Astrocyte of the spinal cord (primary cell): ENCODE measurements around the gene INAFM2.
A peak's percentile ranks its signal among the peaks of the same experiment; 100 is the strongest.

Experiments
- DNase-seq: peaks from one replicate; pipeline ENCODE4 v3.0.0; 2011; ENCODE audit warnings: low read depth, low spot score
- H3K4me3 ChIP-seq: 2 replicates; pipeline ENCODE4 v1.5.1; 2011; ENCODE audit warnings: low read depth, mild to moderate bottlenecking, low read length, moderate library complexity
- in situ Hi-C: cut with HindIII; loops from 2 replicates; pipeline ENCODE4 v1.10.0; 2017; ENCODE audit warnings: low sequenced_read_pairs
- TF ChIP-seq, protein P1 (sequence below): IDR thresholded peaks from 2 replicates; pipeline ENCODE4 v1.5.1; 2012; ENCODE audit warnings: low read depth, mild to moderate bottlenecking, low read length, inconsistent platforms

Gene INAFM2

DNA sequence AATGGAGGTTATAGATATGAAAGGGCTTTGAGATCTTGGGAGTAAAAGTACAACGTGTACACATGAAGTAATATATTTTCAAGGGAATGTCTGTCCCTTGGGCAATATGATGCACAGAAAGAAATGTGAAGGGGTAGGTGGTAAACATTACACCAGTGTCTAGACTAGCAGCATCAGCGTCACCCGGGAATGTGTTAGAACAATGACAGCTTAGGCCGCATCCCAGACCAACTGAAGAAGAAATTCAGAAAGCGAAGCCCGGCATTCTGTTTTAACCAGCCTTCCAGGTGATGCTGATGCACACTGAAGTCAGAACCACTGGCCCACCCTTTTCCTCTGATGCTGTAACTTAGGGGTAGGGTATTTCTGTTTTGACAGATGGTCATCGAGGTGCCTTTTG lies 6.3 kb downstream of the INAFM2 start:
- TF ChIP-seq, protein P1, sequence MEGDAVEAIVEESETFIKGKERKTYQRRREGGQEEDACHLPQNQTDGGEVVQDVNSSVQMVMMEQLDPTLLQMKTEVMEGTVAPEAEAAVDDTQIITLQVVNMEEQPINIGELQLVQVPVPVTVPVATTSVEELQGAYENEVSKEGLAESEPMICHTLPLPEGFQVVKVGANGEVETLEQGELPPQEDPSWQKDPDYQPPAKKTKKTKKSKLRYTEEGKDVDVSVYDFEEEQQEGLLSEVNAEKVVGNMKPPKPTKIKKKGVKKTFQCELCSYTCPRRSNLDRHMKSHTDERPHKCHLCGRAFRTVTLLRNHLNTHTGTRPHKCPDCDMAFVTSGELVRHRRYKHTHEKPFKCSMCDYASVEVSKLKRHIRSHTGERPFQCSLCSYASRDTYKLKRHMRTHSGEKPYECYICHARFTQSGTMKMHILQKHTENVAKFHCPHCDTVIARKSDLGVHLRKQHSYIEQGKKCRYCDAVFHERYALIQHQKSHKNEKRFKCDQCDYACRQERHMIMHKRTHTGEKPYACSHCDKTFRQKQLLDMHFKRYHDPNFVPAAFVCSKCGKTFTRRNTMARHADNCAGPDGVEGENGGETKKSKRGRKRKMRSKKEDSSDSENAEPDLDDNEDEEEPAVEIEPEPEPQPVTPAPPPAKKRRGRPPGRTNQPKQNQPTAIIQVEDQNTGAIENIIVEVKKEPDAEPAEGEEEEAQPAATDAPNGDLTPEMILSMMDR, result no peak

DNA sequence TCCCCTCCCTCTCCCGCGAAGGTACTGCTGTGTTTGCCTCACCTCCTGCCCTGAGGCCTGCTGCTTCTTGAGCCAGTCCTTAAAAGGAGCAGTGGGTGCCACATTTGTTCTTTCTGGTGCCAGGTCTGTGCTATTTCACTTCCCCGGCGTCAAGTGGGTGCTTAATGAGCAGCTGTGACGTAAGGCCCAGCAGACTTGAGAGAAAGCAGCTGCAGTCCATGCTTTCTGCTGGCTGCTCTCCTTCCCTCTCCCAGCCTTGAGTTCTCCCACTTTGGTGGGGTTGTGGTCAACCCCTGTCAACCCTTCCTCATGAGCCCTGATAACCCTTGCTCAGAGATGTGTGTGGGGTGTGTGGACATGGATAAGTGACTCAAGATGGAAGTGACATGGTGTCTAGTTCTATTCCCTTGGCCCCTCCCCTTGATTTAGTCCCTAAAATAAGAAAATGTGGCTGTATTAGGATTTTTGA lies 6.9 kb downstream of the INAFM2 start:
- DNase-seq, result no peak
- H3K4me3 ChIP-seq, result no peak overlapping the region
- in situ Hi-C loops, result no loop called here
- TF ChIP-seq, protein P1, result no peak

More for the DNA sequence above, 6.3 kb downstream of the INAFM2 start:
- no peak overlapping the region for H3K4me3 ChIP-seq
- no peak for DNase-seq
- in situ Hi-C loops, result no loop called here

DNA sequence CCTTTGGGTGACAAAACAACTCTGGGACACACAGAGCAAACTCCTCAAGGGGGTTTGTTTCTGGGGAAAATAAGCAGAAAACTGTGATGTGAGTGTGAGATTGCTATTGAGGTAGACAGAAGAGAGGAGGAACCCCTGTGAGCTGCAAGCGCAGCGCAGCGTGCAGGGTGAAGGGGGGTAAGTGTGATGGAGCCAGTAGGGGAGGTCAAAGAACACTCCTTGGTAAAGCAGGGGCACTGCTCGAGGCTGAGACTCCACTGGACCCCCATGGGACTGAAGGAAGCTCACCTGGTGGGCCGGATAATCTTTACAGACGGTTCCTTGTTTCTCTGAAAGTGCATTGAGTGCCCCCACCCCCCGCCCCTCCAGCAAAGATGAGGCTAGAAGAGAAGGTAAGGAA lies 7.5 kb downstream of the INAFM2 start:
- in situ Hi-C loops, result no loop called here
- no peak overlapping the region for H3K4me3 ChIP-seq
- DNase-seq, result no peak
- TF ChIP-seq, protein P1, result no peak

DNA sequence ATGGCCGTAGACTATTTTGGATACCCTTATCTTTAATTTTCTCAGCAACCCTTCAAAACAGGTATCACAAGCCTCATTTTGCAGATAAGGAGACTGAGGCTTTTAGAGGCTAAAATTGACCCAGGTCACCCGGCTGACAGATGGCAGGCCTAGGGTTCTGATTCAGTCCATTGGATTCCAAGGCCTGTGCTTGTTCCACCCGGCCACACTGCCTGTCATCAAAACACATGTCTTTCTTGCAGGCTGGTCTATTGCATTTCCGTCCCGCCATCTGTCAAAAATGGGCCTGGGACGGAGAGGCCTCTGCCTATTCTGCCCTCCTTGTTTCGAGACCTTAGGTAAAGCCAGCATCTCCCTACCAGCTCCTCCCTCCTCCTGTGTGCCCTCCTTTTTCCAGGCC lies 8.1 kb downstream of the INAFM2 start:
- no peak overlapping the region for H3K4me3 ChIP-seq
- no peak for DNase-seq
- TF ChIP-seq, protein P1, result no peak
- in situ Hi-C loops, result no loop called here

DNA sequence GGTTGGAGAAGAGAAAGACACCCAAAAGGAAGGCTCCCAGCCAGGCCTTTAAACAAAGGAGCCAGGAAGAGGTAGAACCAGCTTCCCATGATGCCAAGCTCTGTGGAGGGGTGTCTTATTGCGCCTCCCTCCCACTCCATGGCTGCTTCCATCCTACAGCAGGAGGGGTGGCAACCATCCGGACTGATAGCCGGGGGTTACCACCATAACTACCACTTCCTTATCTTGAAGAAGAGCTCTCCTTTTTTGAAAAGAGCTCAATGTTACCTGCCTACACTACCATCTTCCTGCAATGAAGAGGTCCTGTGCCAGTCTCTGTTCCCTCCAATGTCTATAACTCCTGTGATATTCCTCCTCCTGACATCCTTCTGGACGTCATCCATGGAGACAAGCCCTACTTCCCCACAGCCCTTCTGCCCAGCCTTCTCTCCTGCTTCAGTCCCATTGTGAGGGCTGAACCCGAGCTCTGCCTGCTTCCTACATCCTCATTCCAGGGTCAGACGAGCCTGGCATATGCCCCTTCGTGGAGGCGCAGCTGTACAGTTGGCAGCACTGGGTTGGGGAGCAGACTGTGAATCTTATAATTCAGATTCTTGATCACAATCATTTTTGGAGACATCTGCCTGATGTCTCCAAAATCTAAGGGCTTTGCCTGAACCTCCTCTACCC lies 8.8 kb downstream of the INAFM2 start:
- in situ Hi-C loops, result no loop called here
- no peak overlapping the region for H3K4me3 ChIP-seq
- TF ChIP-seq, protein P1, result no peak
- DNase-seq, result no peak

DNA sequence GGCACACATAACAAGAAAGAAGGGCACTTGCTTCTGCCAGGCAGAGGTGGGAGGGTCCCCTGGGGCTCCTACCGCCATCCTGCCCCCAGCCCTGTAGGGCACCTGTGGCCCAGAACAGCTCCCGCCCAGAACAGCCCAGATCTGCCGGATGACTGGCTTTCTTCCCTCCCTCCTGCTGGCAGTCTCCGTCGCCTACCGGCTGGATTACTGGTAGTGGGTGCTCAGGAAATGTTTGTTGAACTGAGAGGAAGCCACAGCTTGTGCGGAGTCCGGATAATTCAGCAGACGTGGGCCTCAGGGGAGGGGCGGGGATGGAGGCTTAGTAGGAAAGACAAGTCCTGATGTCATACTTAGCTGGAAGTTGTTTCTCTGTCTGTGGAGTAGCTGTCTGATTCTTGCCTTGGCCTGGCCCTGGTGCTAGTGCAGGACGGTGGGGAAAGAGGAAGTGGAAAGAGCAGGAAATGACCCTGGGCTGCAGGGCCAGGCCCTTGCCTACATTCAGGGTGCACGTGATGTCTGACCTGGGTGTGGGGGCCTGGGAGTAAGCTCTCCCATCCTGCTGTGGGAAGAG lies 10.5 kb downstream of the INAFM2 start:
- peak; percentile 77 for DNase-seq
- no peak overlapping the region for H3K4me3 ChIP-seq
- TF ChIP-seq, protein P1, result no peak
- in situ Hi-C loops, result no loop called here
